ENCODE measurements around the gene PRR23E. TPM values are rescaled to one million over a fixed set of nuclear protein-coding genes. Genes with fewer than 3 reads are reported as not detected.

The PRR23E gene
- total RNA-seq, 2 donors from 2014 or later = not detected

- peaks cover 7% of the 10 kb centered on the region for H3K27me3 Mint-ChIP-seq (ENCODE audit: insufficient read depth)
These were observed 24.9 kb downstream of the PRR23E start for GRCh38 chr3:127217596-127218453.

GRCh38 chr3:127218454-127218922 is 25.6 kb downstream of the PRR23E start:
- no peaks in the 10 kb centered on the region for H3K9me3 Mint-ChIP-seq
- H3K4me3 ChIP-seq (ENCODE audit: low read length) = no peak overlapping the region
- no peak for DNase-seq
- H3K27ac Mint-ChIP-seq = no peak overlapping the region
- 84 to 87% methylated on average over 10 to 13 of the region's 13 CpGs for WGBS, 2 experiments (ENCODE audit: insufficient coverage in 1 of 2, insufficient read length in 1 of 2)
- H3K9ac ChIP-seq (ENCODE audit: extremely low read depth, low read length, poor library complexity, severe bottlenecking) = no peak overlapping the region
- H3K36me3 ChIP-seq (ENCODE audit: control insufficient read depth, insufficient read depth, low read length) = no peaks in the 10 kb centered on the region
- H3K27ac ChIP-seq (ENCODE audit: low read depth, low read length) = no peak overlapping the region
- peaks cover 1% of the 10 kb centered on the region for H3K4me1 Mint-ChIP-seq
- H3K4me3 Mint-ChIP-seq = no peak overlapping the region
- H3K36me3 Mint-ChIP-seq (ENCODE audit: low read depth) = no peaks in the 10 kb centered on the region
- H3K27me3 ChIP-seq (ENCODE audit: control insufficient read depth, insufficient read depth, low read length, poor library complexity, severe bottlenecking) = no peaks in the 10 kb centered on the region
- H3K27me3 Mint-ChIP-seq (ENCODE audit: insufficient read depth) = peaks cover 4% of the 10 kb centered on the region
- no peak for TF ChIP-seq CTCF (conservative IDR thresholded peaks at IDR 0.05)
- no peaks in the 10 kb centered on the region for H3K4me1 ChIP-seq (ENCODE audit: control insufficient read depth, insufficient read depth, low read length)
- H3K9me3 ChIP-seq (ENCODE audit: control insufficient read depth, low read length) = no peaks in the 10 kb centered on the region

More at GRCh38 chr3:127217596-127218453, 24.9 kb downstream of the PRR23E start:
- 84 to 92% methylated on average over 7 to 9 of the region's 9 CpGs for whole genome bisulfite sequencing, 2 experiments (ENCODE audit: insufficient coverage in 1 of 2, insufficient read length in 1 of 2)
- H3K9ac ChIP-seq (ENCODE audit: extremely low read depth, low read length, poor library complexity, severe bottlenecking) = no peak overlapping the region
- H3K36me3 ChIP-seq (ENCODE audit: control insufficient read depth, insufficient read depth, low read length) = no peaks in the 10 kb centered on the region
- no peak for DNase-seq
- H3K9me3 Mint-ChIP-seq = no peaks in the 10 kb centered on the region
- no peaks in the 10 kb centered on the region for H3K4me1 ChIP-seq (ENCODE audit: control insufficient read depth, insufficient read depth, low read length)
- no peaks in the 10 kb centered on the region for H3K9me3 ChIP-seq (ENCODE audit: control insufficient read depth, low read length)
- no peak overlapping the region for H3K4me3 ChIP-seq (ENCODE audit: low read length)
- H3K27ac Mint-ChIP-seq = no peak overlapping the region
- H3K36me3 Mint-ChIP-seq (ENCODE audit: low read depth) = no peaks in the 10 kb centered on the region
- no peak for TF ChIP-seq CTCF (conservative IDR thresholded peaks at IDR 0.05)
- H3K27me3 ChIP-seq (ENCODE audit: control insufficient read depth, insufficient read depth, low read length, poor library complexity, severe bottlenecking) = no peaks in the 10 kb centered on the region
- peaks cover 1% of the 10 kb centered on the region for H3K4me1 Mint-ChIP-seq
- no peak overlapping the region for H3K4me3 Mint-ChIP-seq
- H3K27ac ChIP-seq (ENCODE audit: low read depth, low read length) = no peak overlapping the region

DNA sequence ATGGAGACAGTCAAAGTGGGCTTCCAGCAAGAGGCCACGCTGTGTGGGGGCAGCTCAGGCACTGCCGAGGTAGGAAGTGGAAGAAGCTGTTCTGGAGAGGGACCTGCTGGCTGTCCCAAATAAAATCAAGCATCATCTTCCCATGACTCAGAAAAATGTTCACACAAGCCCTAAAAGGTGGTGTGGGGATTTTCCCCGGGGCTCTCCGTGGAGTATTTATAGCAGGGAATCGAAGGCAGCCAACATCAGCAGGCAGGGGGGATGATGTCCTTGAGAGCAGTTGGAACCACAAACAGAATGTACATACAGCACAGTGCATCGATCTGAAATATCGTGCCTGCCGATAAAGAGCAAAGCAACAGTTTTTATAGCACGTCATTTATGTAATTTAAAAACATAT is 27.6 kb downstream of the PRR23E start:
- Mint-ChIP-seq H3K4me1 (peaks cover 1% of the 10 kb centered on the region), H3K9me3 (peaks cover 11% of the 10 kb centered on the region), H3K27me3 (ENCODE audit: insufficient read depth) (peaks cover 3% of the 10 kb centered on the region), H3K4me3 (no peak overlapping the region), H3K36me3 (ENCODE audit: low read depth) (no peaks in the 10 kb centered on the region), H3K27ac (no peak overlapping the region)
- H3K9ac ChIP-seq (ENCODE audit: extremely low read depth, low read length, poor library complexity, severe bottlenecking) = no peak overlapping the region
- H3K9me3 ChIP-seq (ENCODE audit: control insufficient read depth, low read length) = no peaks in the 10 kb centered on the region
- no peak overlapping the region for H3K4me3 ChIP-seq (ENCODE audit: low read length)
- no peaks in the 10 kb centered on the region for H3K4me1 ChIP-seq (ENCODE audit: control insufficient read depth, insufficient read depth, low read length)
- no peak for DNase-seq
- H3K27ac ChIP-seq (ENCODE audit: low read depth, low read length) = peak overlapping the region; percentile 38
- no peak for TF ChIP-seq CTCF (conservative IDR thresholded peaks at IDR 0.05)
- H3K36me3 ChIP-seq (ENCODE audit: control insufficient read depth, insufficient read depth, low read length) = no peaks in the 10 kb centered on the region
- WGBS, 2 experiments (ENCODE audit: insufficient coverage in 1 of 2, insufficient read length in 1 of 2) = 93 to 98% methylated on average over 7 to 9 of the region's 9 CpGs
- H3K27me3 ChIP-seq (ENCODE audit: control insufficient read depth, insufficient read depth, low read length, poor library complexity, severe bottlenecking) = no peaks in the 10 kb centered on the region

Measured in endodermal cell (in vitro differentiated cells).